OCI-LY3 (cell line): ENCODE measurements around the gene ASCL5.

Experiments used
- H2AFZ ChIP-seq: fragments of 200-600, 300-600 bp; shearing (Covaris generic); 2 replicates; pipeline ENCODE4 v1.6.0; 2014; ENCODE audit warnings: antibody characterized with exemption, low read depth, low read length
- H3K27ac ChIP-seq: fragments of 200-600, 300-600 bp; sonication (generic); 2 replicates; pipeline ENCODE4 v1.5.1; 2014; ENCODE audit warnings: mild to moderate bottlenecking, low read length, moderate library complexity, mixed read lengths
- H3K27me3 ChIP-seq: fragments of 200-600, 300-600 bp; sonication (generic); 2 replicates; pipeline ENCODE4 v1.6.1; 2014; ENCODE audit warnings: low read depth, low read length, mixed read lengths
- H3K36me3 ChIP-seq: fragments of 200-600, 300-600 bp; sonication (generic); replicated peaks from 2 replicates; pipeline ENCODE3; 2014; ENCODE audit warnings: low read depth, low read length, mixed read lengths
- H3K4me1 ChIP-seq: fragments of 300-600, 200-600 bp; sonication (generic); 2 replicates; pipeline ENCODE4 v1.6.1; 2014; ENCODE audit warnings: low read length, mixed read lengths
- H3K4me2 ChIP-seq: fragments of 200-600, 300-600 bp; sonication (generic); 2 replicates; pipeline ENCODE4 v1.6.1; 2014; ENCODE audit warnings: low read length, mixed read lengths
- H3K4me3 ChIP-seq: fragments of 300-600, 200-600 bp; sonication (generic); 2 replicates; pipeline ENCODE4 v1.5.1; 2014; ENCODE audit warnings: antibody characterized with exemption, mild to moderate bottlenecking, low read length, moderate library complexity
- H3K79me2 ChIP-seq: fragments of 300-600, 200-600 bp; shearing (Covaris generic); 2 replicates; pipeline ENCODE4 v1.6.1; 2014; ENCODE audit warnings: mild to moderate bottlenecking, low read length, mixed read lengths
- H3K9ac ChIP-seq: fragments of 300-600, 200-600 bp; shearing (Covaris generic); 2 replicates; pipeline ENCODE4 v1.6.0; 2014; ENCODE audit warnings: mild to moderate bottlenecking, low read length, moderate library complexity
- H3K9me3 ChIP-seq: fragments of 200-600, 300-600 bp; shearing (Covaris generic); 2 replicates; pipeline ENCODE4 v1.6.1; 2014; ENCODE audit warnings: low read length, mixed read lengths; ENCODE audit not compliant: insufficient read depth
- H4K20me1 ChIP-seq: fragments of 200-600, 300-600 bp; sonication (generic); 2 replicates; pipeline ENCODE4 v1.6.1; 2016; ENCODE audit warnings: low read length, mixed read lengths; ENCODE audit not compliant: insufficient read depth
- EZH2phosphoT487 ChIP-seq: fragments of 200-600 bp; shearing (Covaris generic); IDR thresholded peaks from 2 replicates; pipeline ENCODE4 v1.6.1; 2018; ENCODE audit warnings: antibody characterized with exemption, mixed run types, low read depth
- TF ChIP-seq, protein P1 (sequence below): fragments of 200-600, 300-600 bp; sonication (generic); IDR thresholded peaks from 2 replicates; pipeline ENCODE4 v1.5.1; 2014; ENCODE audit warnings: antibody characterized with exemption, low read length, low read depth

ASCL5 gene

DNA sequence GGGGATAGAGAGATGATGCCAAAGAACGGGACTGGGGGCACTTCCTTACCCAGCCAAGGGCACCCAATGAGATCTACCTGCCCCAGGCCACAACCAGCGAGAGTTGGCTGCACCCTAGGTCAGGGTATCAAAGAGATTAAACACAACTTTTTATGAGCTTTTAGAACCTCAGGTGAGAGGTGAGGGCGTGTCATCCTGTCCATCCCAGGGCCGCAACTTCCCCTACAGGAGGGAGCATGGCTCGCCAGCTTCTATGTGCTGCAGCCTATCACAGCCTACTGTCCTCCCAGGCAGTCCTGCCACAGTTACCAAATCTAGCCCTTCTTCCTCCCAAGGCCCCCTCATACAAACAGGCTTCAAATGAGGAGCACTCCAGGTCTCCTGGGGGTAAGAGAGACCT is 14.4 kb upstream of the ASCL5 start:
- H3K27me3 ChIP-seq, result no peaks in the 10 kb centered on the region
- peaks cover 9% of the 10 kb centered on the region; the same call in 1 of the 2 replicates for H4K20me1 ChIP-seq
- H3K4me2 ChIP-seq, result no peak overlapping the region
- H3K9ac ChIP-seq, result no peak overlapping the region
- H3K79me2 ChIP-seq, result no peaks in the 10 kb centered on the region
- H3K4me3 ChIP-seq, result no peak overlapping the region
- H3K36me3 ChIP-seq, result peaks cover 56% of the 10 kb centered on the region
- no peak overlapping the region for H3K27ac ChIP-seq
- no peak overlapping the region for H2AFZ ChIP-seq
- no peak for TF ChIP-seq EZH2phosphoT487
- TF ChIP-seq, protein P1, sequence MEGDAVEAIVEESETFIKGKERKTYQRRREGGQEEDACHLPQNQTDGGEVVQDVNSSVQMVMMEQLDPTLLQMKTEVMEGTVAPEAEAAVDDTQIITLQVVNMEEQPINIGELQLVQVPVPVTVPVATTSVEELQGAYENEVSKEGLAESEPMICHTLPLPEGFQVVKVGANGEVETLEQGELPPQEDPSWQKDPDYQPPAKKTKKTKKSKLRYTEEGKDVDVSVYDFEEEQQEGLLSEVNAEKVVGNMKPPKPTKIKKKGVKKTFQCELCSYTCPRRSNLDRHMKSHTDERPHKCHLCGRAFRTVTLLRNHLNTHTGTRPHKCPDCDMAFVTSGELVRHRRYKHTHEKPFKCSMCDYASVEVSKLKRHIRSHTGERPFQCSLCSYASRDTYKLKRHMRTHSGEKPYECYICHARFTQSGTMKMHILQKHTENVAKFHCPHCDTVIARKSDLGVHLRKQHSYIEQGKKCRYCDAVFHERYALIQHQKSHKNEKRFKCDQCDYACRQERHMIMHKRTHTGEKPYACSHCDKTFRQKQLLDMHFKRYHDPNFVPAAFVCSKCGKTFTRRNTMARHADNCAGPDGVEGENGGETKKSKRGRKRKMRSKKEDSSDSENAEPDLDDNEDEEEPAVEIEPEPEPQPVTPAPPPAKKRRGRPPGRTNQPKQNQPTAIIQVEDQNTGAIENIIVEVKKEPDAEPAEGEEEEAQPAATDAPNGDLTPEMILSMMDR, result no peak
- no peaks in the 10 kb centered on the region for H3K9me3 ChIP-seq
- H3K4me1 ChIP-seq, result no peaks in the 10 kb centered on the region

DNA sequence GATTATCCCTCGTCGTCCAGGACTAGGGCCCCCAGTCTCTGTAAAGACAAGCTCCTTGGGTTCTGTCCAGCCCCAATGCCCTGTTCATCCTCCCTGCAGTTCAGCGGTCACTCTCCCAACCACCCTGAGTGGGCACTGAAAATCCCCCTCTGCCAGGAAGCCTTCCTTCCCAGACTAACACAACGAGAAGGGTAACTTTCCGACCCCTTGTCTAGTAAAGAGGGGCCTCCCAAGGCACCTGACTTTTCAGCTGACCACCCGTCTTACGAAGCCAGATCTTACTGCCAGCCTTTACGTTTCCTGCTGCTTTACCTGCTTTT is 13.9 kb upstream of the ASCL5 start:
- Histone ChIP-seq H3K9me3 (no peaks in the 10 kb centered on the region), H4K20me1 (peaks cover 9% of the 10 kb centered on the region; the same call in 1 of the 2 replicates), H3K4me2 (no peak overlapping the region), H3K27ac (no peak overlapping the region), H3K9ac (no peak overlapping the region), H2AFZ (no peak overlapping the region), H3K27me3 (no peaks in the 10 kb centered on the region), H3K79me2 (no peaks in the 10 kb centered on the region), H3K4me3 (no peak overlapping the region), H3K36me3 (peaks cover 52% of the 10 kb centered on the region), H3K4me1 (no peaks in the 10 kb centered on the region)
- TF ChIP-seq, protein P1, result no peak
- no peak for TF ChIP-seq EZH2phosphoT487

DNA sequence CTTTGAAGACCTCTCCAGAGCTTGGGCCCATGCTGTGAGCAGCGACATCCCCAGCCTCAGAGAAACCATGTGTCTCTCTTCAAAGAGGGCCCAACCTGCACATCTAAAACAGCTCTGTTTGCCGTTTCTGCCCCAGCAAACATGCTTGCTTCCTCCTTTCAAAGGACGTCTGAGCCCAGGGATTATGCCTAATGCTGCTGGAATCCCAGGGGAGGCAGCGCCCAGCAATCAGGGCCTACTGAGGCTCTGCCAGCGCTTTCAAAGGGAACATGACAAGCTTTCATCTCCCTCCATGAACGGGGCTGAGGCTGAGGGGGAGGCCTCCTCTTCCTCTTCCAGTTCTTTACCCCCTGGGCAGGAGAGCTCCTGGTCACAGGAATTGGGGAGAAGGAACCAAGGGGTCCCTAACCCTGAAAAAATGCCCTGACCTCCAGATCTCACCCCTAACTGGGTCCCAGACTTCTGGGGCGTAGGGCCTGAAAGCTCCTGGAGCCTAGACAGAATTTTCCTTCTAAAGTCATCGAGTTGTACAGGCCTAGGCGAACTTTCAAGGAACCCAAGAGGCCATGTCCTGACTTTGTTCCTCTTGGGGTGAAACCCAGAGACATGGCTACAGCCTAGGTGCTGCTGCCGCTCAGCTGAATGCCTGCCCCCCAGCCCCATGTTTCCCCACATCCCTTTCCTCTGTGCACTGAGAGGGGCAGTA is 13.4 kb upstream of the ASCL5 start:
- no peaks in the 10 kb centered on the region for H3K9me3 ChIP-seq
- no peak overlapping the region for H3K4me2 ChIP-seq
- no peak overlapping the region for H3K27ac ChIP-seq
- TF ChIP-seq EZH2phosphoT487, result no peak
- TF ChIP-seq, protein P1, result no peak
- H3K79me2 ChIP-seq, result no peaks in the 10 kb centered on the region
- H2AFZ ChIP-seq, result no peak overlapping the region
- H3K9ac ChIP-seq, result no peak overlapping the region
- no peaks in the 10 kb centered on the region for H3K4me1 ChIP-seq
- H3K27me3 ChIP-seq, result no peaks in the 10 kb centered on the region
- peaks cover 51% of the 10 kb centered on the region for H3K36me3 ChIP-seq
- H4K20me1 ChIP-seq, result peaks cover 9% of the 10 kb centered on the region; the same call in 1 of the 2 replicates
- H3K4me3 ChIP-seq, result no peak overlapping the region

DNA sequence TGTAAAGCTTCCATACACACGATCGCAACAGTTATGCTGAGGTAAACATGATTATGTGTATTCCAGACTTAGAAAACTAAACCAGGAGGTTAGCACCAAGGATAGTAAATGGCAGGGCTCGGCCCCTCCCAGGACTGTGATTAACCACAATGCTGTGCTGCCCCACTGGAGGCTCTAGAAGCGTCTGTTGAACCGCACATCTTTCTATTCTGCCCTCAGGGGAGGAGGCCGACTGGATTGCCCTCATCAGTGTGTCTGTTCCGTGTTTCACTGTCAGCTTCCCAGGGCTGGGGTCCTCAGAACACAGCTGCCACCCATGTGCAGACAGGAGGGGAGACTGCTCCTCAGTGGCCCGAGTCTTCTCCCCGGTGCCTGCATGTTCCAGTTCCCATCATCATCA is 12.8 kb upstream of the ASCL5 start:
- Histone ChIP-seq H3K27me3 (no peaks in the 10 kb centered on the region), H2AFZ (no peak overlapping the region), H3K79me2 (no peaks in the 10 kb centered on the region), H3K9me3 (no peaks in the 10 kb centered on the region), H3K9ac (no peak overlapping the region), H3K4me3 (no peak overlapping the region), H3K4me2 (no peak overlapping the region), H3K27ac (no peak overlapping the region), H3K4me1 (no peaks in the 10 kb centered on the region), H4K20me1 (peaks cover 5% of the 10 kb centered on the region; the same call in 1 of the 2 replicates), H3K36me3 (peaks cover 47% of the 10 kb centered on the region)
- TF ChIP-seq, protein P1, result no peak
- no peak for TF ChIP-seq EZH2phosphoT487
